ENCODE measurements around the gene RACK1.

The RACK1 gene

GRCh38 chr5:181236471-181236870 is 7.2 kb downstream of the RACK1 start:
- H2AFZ ChIP-seq (ENCODE audit: low read depth, low read length, severe bottlenecking), result no peak overlapping the region
- H3K9ac ChIP-seq (ENCODE audit: low read length), result no peak overlapping the region
- no peaks in the 10 kb centered on the region for H3K27me3 ChIP-seq (ENCODE audit: low read length)
- H3K9me2 ChIP-seq (replicated peaks; ENCODE audit: insufficient read depth, low read length), result no peaks in the 10 kb centered on the region
- TF ChIP-seq CTCF (IDR thresholded peaks at IDR 0.05; ENCODE audit: insufficient read depth, low read length, poor library complexity, severe bottlenecking) (no peak), EZH2phosphoT487 (conservative IDR thresholded peaks at IDR 0.05; ENCODE audit: low read length) (no peak)
- H4K20me1 ChIP-seq (ENCODE audit: low read depth, low read length), result peaks cover 22% of the 10 kb centered on the region; the same call in 1 of the 2 replicates
- H3K9me3 ChIP-seq (ENCODE audit: insufficient read depth, low read length), result no peaks in the 10 kb centered on the region
- H3K36me3 ChIP-seq (ENCODE audit: low read length), result peaks cover 33% of the 10 kb centered on the region
- no peak overlapping the region for H3K4me3 ChIP-seq (ENCODE audit: insufficient read depth, low read length, poor library complexity, severe bottlenecking)
- H3K79me2 ChIP-seq (ENCODE audit: insufficient read depth, low read length), result peaks cover 16% of the 10 kb centered on the region
- H3K4me2 ChIP-seq (ENCODE audit: low read depth, low read length, poor library complexity, severe bottlenecking), result no peak overlapping the region
- H3F3A ChIP-seq (ENCODE audit: insufficient read depth), result peaks cover 82% of the 10 kb centered on the region
- H3K27ac ChIP-seq (ENCODE audit: low read depth, low read length), result 0 out of 2 replicates have a peak overlapping the region, but pooled peaks have one; percentile 5

GRCh38 chr5:181235689-181236366 is 7.9 kb downstream of the RACK1 start:
- Histone ChIP-seq H3K9ac (ENCODE audit: low read length) (no peak overlapping the region), H4K20me1 (ENCODE audit: low read depth, low read length) (peaks cover 19% of the 10 kb centered on the region; the same call in 1 of the 2 replicates), H3K4me2 (ENCODE audit: low read depth, low read length, poor library complexity, severe bottlenecking) (no peak overlapping the region), H3F3A (ENCODE audit: insufficient read depth) (peaks cover 76% of the 10 kb centered on the region), H3K27me3 (ENCODE audit: low read length) (no peaks in the 10 kb centered on the region), H3K4me3 (ENCODE audit: insufficient read depth, low read length, poor library complexity, severe bottlenecking) (no peak overlapping the region), H3K79me2 (ENCODE audit: insufficient read depth, low read length) (peaks cover 10% of the 10 kb centered on the region; the same call in 1 of the 2 replicates), H3K9me2 (replicated peaks; ENCODE audit: insufficient read depth, low read length) (no peaks in the 10 kb centered on the region), H3K36me3 (ENCODE audit: low read length) (peaks cover 29% of the 10 kb centered on the region), H2AFZ (ENCODE audit: low read depth, low read length, severe bottlenecking) (no peak overlapping the region), H3K9me3 (ENCODE audit: insufficient read depth, low read length) (no peaks in the 10 kb centered on the region), H3K27ac (ENCODE audit: low read depth, low read length) (0 out of 2 replicates have a peak overlapping the region, but pooled peaks have one; percentile 9)
- TF ChIP-seq CTCF (IDR thresholded peaks at IDR 0.05; ENCODE audit: insufficient read depth, low read length, poor library complexity, severe bottlenecking) (no peak), EZH2phosphoT487 (conservative IDR thresholded peaks at IDR 0.05; ENCODE audit: low read length) (no peak)

GRCh38 chr5:181235323-181235688 is 8.4 kb downstream of the RACK1 start:
- Histone ChIP-seq H3K36me3 (ENCODE audit: low read length) (peaks cover 29% of the 10 kb centered on the region), H2AFZ (ENCODE audit: low read depth, low read length, severe bottlenecking) (no peak overlapping the region), H3K27ac (ENCODE audit: low read depth, low read length) (0 out of 2 replicates have a peak overlapping the region, but pooled peaks have one; percentile 9)

More at GRCh38 chr5:181235323-181235688, 8.4 kb downstream of the RACK1 start:
- H3K4me2 ChIP-seq (ENCODE audit: low read depth, low read length, poor library complexity, severe bottlenecking), result no peak overlapping the region
- no peaks in the 10 kb centered on the region for H3K9me3 ChIP-seq (ENCODE audit: insufficient read depth, low read length)
- H3K4me3 ChIP-seq (ENCODE audit: insufficient read depth, low read length, poor library complexity, severe bottlenecking), result no peak overlapping the region
- H3K79me2 ChIP-seq (ENCODE audit: insufficient read depth, low read length), result 0 out of 2 replicates have a peak, but pooled peaks cover 10% of the 10 kb centered on the region
- no peaks in the 10 kb centered on the region for H3K27me3 ChIP-seq (ENCODE audit: low read length)
- no peak for TF ChIP-seq EZH2phosphoT487 (conservative IDR thresholded peaks at IDR 0.05; ENCODE audit: low read length)
- no peak for TF ChIP-seq CTCF (IDR thresholded peaks at IDR 0.05; ENCODE audit: insufficient read depth, low read length, poor library complexity, severe bottlenecking)
- no peaks in the 10 kb centered on the region for H3K9me2 ChIP-seq (replicated peaks; ENCODE audit: insufficient read depth, low read length)
- H4K20me1 ChIP-seq (ENCODE audit: low read depth, low read length), result peaks cover 19% of the 10 kb centered on the region; the same call in 1 of the 2 replicates
- peaks cover 72% of the 10 kb centered on the region for H3F3A ChIP-seq (ENCODE audit: insufficient read depth)
- no peak overlapping the region for H3K9ac ChIP-seq (ENCODE audit: low read length)
